Pancreas (tissue), 10 donors: Measurements from ENCODE around the gene SCRT2. TPM values are rescaled to one million over a fixed set of nuclear protein-coding genes. Genes with fewer than 3 reads are reported as not detected.

Source experiments
- ATAC-seq, 4 donors: fragments of 200-7000 bp; cut with Tn5 transposase; one replicate each; pipeline versions ENCODE4 v1.8.0 to v1.9.1; 2020; ENCODE audit warnings: mild to moderate bottlenecking in 4 of 4, moderate library complexity in 4 of 4
- DNase-seq, 6 donors: peaks; one replicate each; pipeline ENCODE4 v3.0.0-alpha.2; 2020
- FAIRE-seq: peaks from 2 replicates; lab custom pipeline; 2012; peaks lifted over from hg19 to GRCh38; lab: Jason Lieb, UNC
- H3K27ac ChIP-seq, 4 donors: fragments of 200-600 bp; sonication (generic); 1 replicate in 3 of 4; 2 replicates in 1 of 4; pipeline versions ENCODE4 v1.5.0 to v1.8.0; 2020
- H3K27me3 ChIP-seq, 4 donors: fragments of 200-600 bp; one replicate each; pipeline ENCODE4 v1.8.0; 2021
- H3K36me3 ChIP-seq, 3 donors: fragments of 200-600 bp; sonication (generic) in 1 of 3; one replicate each; pipeline versions ENCODE4 v1.5.0 to v1.8.0; 2020 to 2021
- H3K4me1 ChIP-seq, 3 donors: fragments of 200-600 bp; one replicate each; pipeline ENCODE4 v1.8.0; 2021
- H3K4me3 ChIP-seq, 4 donors: fragments of 200-600 bp; sonication (generic) in 2 of 4; one replicate each; pipeline versions ENCODE4 v1.5.0 to v1.8.0; 2020 to 2021
- H3K9me3 ChIP-seq, 4 donors: fragments of 200-600 bp; one replicate each; pipeline ENCODE4 v1.8.0; 2021
- WGBS, 2 donors: extraction: QIAGEN DNeasy Blood & Tissue Kit; methylation state at CpG; one replicate each; pipeline ENCODE4 v1.1.7; 2013; 5-methylcytosine and 5-hydroxymethylcytosine counted together
- intact Hi-C, 3 donors: fragments of 100-400 bp; cut with DNase I; formaldehyde crosslinking; loops; one replicate each; pipeline versions ENCODE4 v1.11.1 to v1.14.2; 2022
- polyA plus RNA-seq, 2 donors: library from polyadenylated mRNA; stranded (reverse); fragments of 200-250 nt; gene quantifications; one replicate each; pipeline ENCODE4 v1.2.3, GENCODE V29; 2013
- total RNA-seq, 6 donors: library from RNA; stranded (reverse); fragmentation: NEBNext Ultra II Directional in 4 of 6; extraction: Animal tissue kit (Norgen Biotek cat#: 25700) in 4 of 6; gene quantifications; one replicate each; pipeline versions ENCODE4 v1.2.1 to v1.2.4, GENCODE V29; 2021 to 2023
- TF ChIP-seq, protein P1 (sequence below), 4 donors: fragments of 200-600 bp; sonication (generic) in 3 of 4; IDR thresholded peaks; one replicate each; pipeline versions ENCODE4 v1.5.0 to v1.8.0; 2021; ENCODE audit warnings: antibody characterized with exemption in 4 of 4
- donor health status: healthy with polysubstance abuse.
- donor health status: DM: no; HTN: no; CAD: no; lungs with moderate emphysema.
- donor health status: DM: no; HTN: no; CAD: no.
- donor health status: control.
- donor health status: control.
- donor health status: Bipolar disorder and iron deficiency.
- donor health status: DM: yes; HTN: yes; CAD: no.
- donor health status: DM: no; HTN: no; CAD: no.
- donor health status: DM: no; HTN: no; CAD: no.
- donor health status: DM: yes; HTN: yes; CAD: no.

SCRT2 gene
- total and polyA plus RNA-seq, 8 donors: 0.04 to 0.63 (median 0.07) TPM; not detected in 2

GRCh38 chr20:620246-620645 is 55.4 kb downstream of the SCRT2 start:
- no peak for ATAC-seq
- FAIRE-seq: no peak
- H3K4me3 ChIP-seq: no peak overlapping the region
- peaks cover 0 to 9% (median 0%) of the 10 kb centered on the region in 4 donors for H3K27me3 ChIP-seq
- H3K9me3 ChIP-seq: peaks cover 0 to 4% (median 0%) of the 10 kb centered on the region in 4 donors
- H3K36me3 ChIP-seq: no peaks in the 10 kb centered on the region
- WGBS, 2 donors: 57 to 58% methylated on average over 7 of the region's 7 CpGs
- intact Hi-C loops: no loop called here
- TF ChIP-seq, protein P1, sequence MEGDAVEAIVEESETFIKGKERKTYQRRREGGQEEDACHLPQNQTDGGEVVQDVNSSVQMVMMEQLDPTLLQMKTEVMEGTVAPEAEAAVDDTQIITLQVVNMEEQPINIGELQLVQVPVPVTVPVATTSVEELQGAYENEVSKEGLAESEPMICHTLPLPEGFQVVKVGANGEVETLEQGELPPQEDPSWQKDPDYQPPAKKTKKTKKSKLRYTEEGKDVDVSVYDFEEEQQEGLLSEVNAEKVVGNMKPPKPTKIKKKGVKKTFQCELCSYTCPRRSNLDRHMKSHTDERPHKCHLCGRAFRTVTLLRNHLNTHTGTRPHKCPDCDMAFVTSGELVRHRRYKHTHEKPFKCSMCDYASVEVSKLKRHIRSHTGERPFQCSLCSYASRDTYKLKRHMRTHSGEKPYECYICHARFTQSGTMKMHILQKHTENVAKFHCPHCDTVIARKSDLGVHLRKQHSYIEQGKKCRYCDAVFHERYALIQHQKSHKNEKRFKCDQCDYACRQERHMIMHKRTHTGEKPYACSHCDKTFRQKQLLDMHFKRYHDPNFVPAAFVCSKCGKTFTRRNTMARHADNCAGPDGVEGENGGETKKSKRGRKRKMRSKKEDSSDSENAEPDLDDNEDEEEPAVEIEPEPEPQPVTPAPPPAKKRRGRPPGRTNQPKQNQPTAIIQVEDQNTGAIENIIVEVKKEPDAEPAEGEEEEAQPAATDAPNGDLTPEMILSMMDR (IDR thresholded peaks at IDR 0.05): no peak
- DNase-seq: no peak
- no peaks in the 10 kb centered on the region for H3K4me1 ChIP-seq
- no peak overlapping the region for H3K27ac ChIP-seq

DNA sequence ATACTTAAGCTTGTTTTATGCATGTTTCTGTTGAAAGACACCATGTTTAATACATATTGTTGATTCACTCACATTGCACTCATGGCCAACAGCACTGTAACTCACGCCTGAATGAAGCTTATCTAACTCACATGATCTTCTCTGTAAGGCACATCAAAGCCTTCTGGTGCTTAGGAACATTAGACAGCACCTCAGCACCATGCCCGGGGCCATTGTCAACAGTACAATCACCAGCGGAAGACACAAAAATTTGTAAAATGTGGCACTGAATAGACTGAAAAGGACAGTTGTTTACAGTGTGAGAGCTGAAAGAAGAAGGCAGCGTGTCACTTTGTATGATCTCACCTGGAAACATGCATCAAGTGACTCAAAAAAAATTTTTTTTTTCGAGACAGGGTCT is 56.6 kb downstream of the SCRT2 start:
- 39 to 44% methylated on average over 5 of the region's 5 CpGs for WGBS, 2 donors
- no peak for FAIRE-seq
- no peak overlapping the region for H3K27ac ChIP-seq

GRCh38 chr20:617934-618690 is 57.5 kb downstream of the SCRT2 start:
- Histone ChIP-seq H3K4me1 (no peaks in the 10 kb centered on the region), H3K27me3 (peaks cover 0 to 9% (median 0%) of the 10 kb centered on the region in 4 donors), H3K36me3 (no peaks in the 10 kb centered on the region), H3K9me3 (peaks cover 0 to 4% (median 0%) of the 10 kb centered on the region in 4 donors), H3K4me3 (no peak overlapping the region), H3K27ac (no peak overlapping the region)
- TF ChIP-seq, protein P1 (IDR thresholded peaks at IDR 0.05): no peak
- FAIRE-seq (no peak), ATAC-seq (no peak), DNase-seq (no peak)
- intact Hi-C loops: no loop called here
- 56 to 64% methylated on average over 4 of the region's 4 CpGs for WGBS, 2 donors

More for the DNA sequence above, 56.6 kb downstream of the SCRT2 start:
- intact Hi-C loops: no loop called here
- Histone ChIP-seq H3K27me3 (peaks cover 0 to 9% (median 0%) of the 10 kb centered on the region in 4 donors), H3K9me3 (peaks cover 0 to 4% (median 0%) of the 10 kb centered on the region in 4 donors), H3K4me3 (no peak overlapping the region), H3K36me3 (no peaks in the 10 kb centered on the region), H3K4me1 (no peaks in the 10 kb centered on the region)
- TF ChIP-seq, protein P1 (IDR thresholded peaks at IDR 0.05): no peak
- no peak for ATAC-seq
- DNase-seq: no peak

DNA sequence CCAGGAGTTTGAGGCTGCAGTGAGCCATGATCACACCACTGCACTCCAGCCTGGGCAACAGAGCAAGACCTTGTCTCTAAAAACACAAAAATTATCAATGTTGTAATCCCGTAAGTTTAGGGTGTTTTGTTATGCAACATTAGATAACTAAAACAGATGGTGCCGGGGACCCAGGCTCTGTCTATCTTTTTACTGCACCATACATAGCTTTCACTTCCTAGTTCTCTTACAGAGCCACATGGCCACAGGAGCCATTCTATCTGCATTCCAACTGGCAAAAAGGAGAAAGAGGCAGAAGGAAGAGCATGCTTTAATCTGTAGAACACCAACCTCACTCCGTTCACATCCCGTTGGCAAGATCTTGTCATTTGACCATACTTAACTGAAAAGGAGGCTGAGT is 60.1 kb downstream of the SCRT2 start:
- peaks cover 0 to 4% (median 0%) of the 10 kb centered on the region in 4 donors for H3K9me3 ChIP-seq
- ATAC-seq (no peak), FAIRE-seq (no peak), DNase-seq (no peak)
- no peak overlapping the region for H3K4me3 ChIP-seq
- no peaks in the 10 kb centered on the region for H3K4me1 ChIP-seq
- 71 to 82% methylated on average over 4 of the region's 4 CpGs for WGBS, 2 donors
- H3K27ac ChIP-seq: no peak overlapping the region
- no peaks in the 10 kb centered on the region for H3K36me3 ChIP-seq
- intact Hi-C loops: no loop called here
- TF ChIP-seq, protein P1 (IDR thresholded peaks at IDR 0.05): no peak
- peaks cover 0 to 16% (median 2%) of the 10 kb centered on the region in 4 donors for H3K27me3 ChIP-seq

GRCh38 chr20:611843-612185 is 63.8 kb downstream of the SCRT2 start:
- Histone ChIP-seq H3K9me3 (no peaks in the 10 kb centered on the region), H3K27ac (no peak overlapping the region), H3K4me3 (no peak overlapping the region), H3K36me3 (no peaks in the 10 kb centered on the region), H3K4me1 (no peaks in the 10 kb centered on the region), H3K27me3 (peaks cover 0 to 12% (median 3%) of the 10 kb centered on the region in 4 donors)
- ATAC-seq (no peak), FAIRE-seq (no peak), DNase-seq (no peak)
- WGBS, 2 donors: 35 to 41% methylated on average over 8 of the region's 8 CpGs
- intact Hi-C loops: no loop called here
- TF ChIP-seq, protein P1 (IDR thresholded peaks at IDR 0.05): no peak
